HL-60 (cell line): ENCODE results near the gene STAM.

Source experiments
- DNase-seq, 2 experiments: peaks; one replicate each; pipeline ENCODE4 v3.0.0-alpha.2; 2010 to 2020; ENCODE audit warnings: low read depth in 1 of 2, low spot score in 1 of 2
- H3K27ac ChIP-seq: fragments of 250-450 bp; sonication (Bioruptor Pico); replicated peaks from 2 replicates; pipeline ENCODE4 v1.5.1; 2020; ENCODE audit warnings: mild to moderate bottlenecking, moderate library complexity
- H3K27me3 ChIP-seq: fragments of 250-450 bp; sonication (Bioruptor Pico); 2 replicates; pipeline ENCODE4 v1.5.1; 2021; ENCODE audit warnings: mild to moderate bottlenecking, moderate library complexity; ENCODE audit not compliant: insufficient read depth, poor library complexity, severe bottlenecking
- H3K4me3 ChIP-seq: replicated peaks from 2 replicates; pipeline ENCODE4 v1.5.1; 2011; ENCODE audit warnings: mild to moderate bottlenecking, control low read depth, low read length; ENCODE audit not compliant: insufficient read depth
- GABPA ChIP-seq: IDR thresholded peaks from 2 replicates; pipeline ENCODE4 v1.6.1; 2012; ENCODE audit warnings: low read depth
- POLR2AphosphoS5 ChIP-seq: IDR thresholded peaks from 2 replicates; pipeline ENCODE4 v1.6.1; 2012; ENCODE audit warnings: low read depth
- REST ChIP-seq: IDR thresholded peaks from 2 replicates; pipeline ENCODE4 v1.6.1; 2012; ENCODE audit warnings: low read depth; ENCODE audit not compliant: insufficient replicate concordance
- SPI1 ChIP-seq: IDR thresholded peaks from 2 replicates; pipeline ENCODE4 v1.6.1; 2012; ENCODE audit warnings: low read depth, mild to moderate bottlenecking, borderline replicate concordance
- TF ChIP-seq, protein P1 (sequence below): IDR thresholded peaks from one replicate; pipeline ENCODE4 v1.5.1; 2011; ENCODE audit warnings: low read length, control low read depth, inconsistent platforms; ENCODE audit not compliant: insufficient read depth

The STAM gene

GRCh38 chr10:17633353-17633752 is 10.6 kb upstream of the STAM start:
- H3K4me3 ChIP-seq: no peak overlapping the region
- TF ChIP-seq REST: no peak
- no peak for TF ChIP-seq SPI1
- TF ChIP-seq POLR2AphosphoS5: no peak
- TF ChIP-seq GABPA: no peak
- TF ChIP-seq, protein P1, sequence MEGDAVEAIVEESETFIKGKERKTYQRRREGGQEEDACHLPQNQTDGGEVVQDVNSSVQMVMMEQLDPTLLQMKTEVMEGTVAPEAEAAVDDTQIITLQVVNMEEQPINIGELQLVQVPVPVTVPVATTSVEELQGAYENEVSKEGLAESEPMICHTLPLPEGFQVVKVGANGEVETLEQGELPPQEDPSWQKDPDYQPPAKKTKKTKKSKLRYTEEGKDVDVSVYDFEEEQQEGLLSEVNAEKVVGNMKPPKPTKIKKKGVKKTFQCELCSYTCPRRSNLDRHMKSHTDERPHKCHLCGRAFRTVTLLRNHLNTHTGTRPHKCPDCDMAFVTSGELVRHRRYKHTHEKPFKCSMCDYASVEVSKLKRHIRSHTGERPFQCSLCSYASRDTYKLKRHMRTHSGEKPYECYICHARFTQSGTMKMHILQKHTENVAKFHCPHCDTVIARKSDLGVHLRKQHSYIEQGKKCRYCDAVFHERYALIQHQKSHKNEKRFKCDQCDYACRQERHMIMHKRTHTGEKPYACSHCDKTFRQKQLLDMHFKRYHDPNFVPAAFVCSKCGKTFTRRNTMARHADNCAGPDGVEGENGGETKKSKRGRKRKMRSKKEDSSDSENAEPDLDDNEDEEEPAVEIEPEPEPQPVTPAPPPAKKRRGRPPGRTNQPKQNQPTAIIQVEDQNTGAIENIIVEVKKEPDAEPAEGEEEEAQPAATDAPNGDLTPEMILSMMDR: no peak
- DNase-seq: no peak

GRCh38 chr10:17637869-17638268 is 6.1 kb upstream of the STAM start:
- TF ChIP-seq, protein P1: no peak
- TF ChIP-seq POLR2AphosphoS5 (no peak), REST (no peak), GABPA (no peak), SPI1 (no peak)
- no peaks in the 10 kb centered on the region for H3K27me3 ChIP-seq
- no peak for DNase-seq
- no peak overlapping the region for H3K27ac ChIP-seq
- no peak overlapping the region for H3K4me3 ChIP-seq

More at GRCh38 chr10:17633353-17633752, 10.6 kb upstream of the STAM start:
- H3K27ac ChIP-seq: no peak overlapping the region
- no peaks in the 10 kb centered on the region for H3K27me3 ChIP-seq

DNA sequence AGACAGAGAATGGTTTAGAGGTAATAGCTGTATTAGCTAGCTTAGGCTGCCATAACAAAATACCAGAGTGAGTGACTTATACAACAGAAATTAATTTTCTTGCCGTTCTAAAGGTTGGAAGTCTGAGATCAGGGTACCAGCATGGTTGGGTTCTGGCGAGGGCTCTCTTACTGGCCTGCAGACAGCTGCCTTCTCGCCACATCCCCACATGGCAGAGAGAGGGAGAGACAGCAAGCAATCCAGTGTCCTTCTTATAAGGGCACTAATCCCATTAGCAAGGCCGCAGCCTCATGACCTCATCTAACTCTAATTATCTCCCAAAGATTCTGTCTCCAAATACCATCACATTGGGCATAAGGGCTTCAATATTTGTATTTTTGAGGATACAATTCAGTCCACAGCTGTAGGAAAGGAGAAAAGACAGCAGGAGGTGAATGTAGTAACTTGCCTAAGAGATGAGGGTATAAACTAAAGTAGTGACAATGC is 3.6 kb upstream of the STAM start:
- Histone ChIP-seq H3K27ac (no peak overlapping the region), H3K27me3 (no peaks in the 10 kb centered on the region), H3K4me3 (no peak overlapping the region)
- no peak for DNase-seq
- TF ChIP-seq, protein P1: no peak

- no peaks in the 10 kb centered on the region for H3K27me3 ChIP-seq
- peak overlapping the region; percentile 99 for H3K27ac ChIP-seq
- DNase-seq: no peak
- no peak for TF ChIP-seq GABPA
- TF ChIP-seq POLR2AphosphoS5: no peak; the same call in 1 of the 2 replicates
- TF ChIP-seq REST: no peak
- TF ChIP-seq, protein P1: no peak
- no peak for TF ChIP-seq SPI1
- H3K4me3 ChIP-seq: peak overlapping the region; percentile 75
These were observed 604 bp upstream of the STAM start for GRCh38 chr10:17643339-17643754.
